Liver (tissue), 9 donors: ENCODE measurements around the gene RFFL. TPM values are rescaled to one million over a fixed set of nuclear protein-coding genes. Genes with fewer than 3 reads are reported as not detected.

Source experiments
- DNase-seq: peaks from one replicate; pipeline ENCODE4 v3.0.0-alpha.2; 2017; ENCODE audit warnings: low spot score
- H3K27ac ChIP-seq, 2 donors: one replicate each; pipeline ENCODE4 v1.7.0; 2013; ENCODE audit warnings: inconsistent platforms in 2 of 2, low read length in 2 of 2, control low read depth in 1 of 2, low read depth in 1 of 2, mild to moderate bottlenecking in 1 of 2
- H3K27me3 ChIP-seq, 4 donors: one replicate each; pipeline versions ENCODE4 v1.6.1 to v1.7.0; 2013; ENCODE audit warnings: low read length in 3 of 4, inconsistent platforms in 1 of 4, mild to moderate bottlenecking in 1 of 4, moderate library complexity in 1 of 4; ENCODE audit not compliant: control insufficient read depth in 4 of 4, insufficient read depth in 4 of 4
- H3K36me3 ChIP-seq, 4 donors: one replicate each; pipeline versions ENCODE4 v1.6.1 to v1.7.0; 2013; ENCODE audit warnings: low read length in 3 of 4, mild to moderate bottlenecking in 3 of 4, low read depth in 1 of 4, moderate library complexity in 1 of 4; ENCODE audit not compliant: control insufficient read depth in 4 of 4, insufficient read depth in 3 of 4
- H3K4me1 ChIP-seq, 4 donors: one replicate each; pipeline versions ENCODE4 v1.6.1 to v1.7.0; 2013; ENCODE audit warnings: low read length in 3 of 4, mild to moderate bottlenecking in 3 of 4, moderate library complexity in 1 of 4; ENCODE audit not compliant: control insufficient read depth in 4 of 4, insufficient read depth in 4 of 4
- H3K4me3 ChIP-seq, 3 donors: one replicate each; pipeline versions ENCODE4 v1.6.1 to v1.7.0; 2013; ENCODE audit warnings: low read length in 3 of 3, control low read depth in 1 of 3, low read depth in 1 of 3, mild to moderate bottlenecking in 1 of 3
- H3K9ac ChIP-seq, 2 donors: one replicate each; pipeline ENCODE4 v1.7.0; 2013; ENCODE audit warnings: low read length in 2 of 2, mild to moderate bottlenecking in 2 of 2, moderate library complexity in 2 of 2, control low read depth in 1 of 2, low read depth in 1 of 2
- H3K9me3 ChIP-seq, 4 donors: one replicate each; pipeline versions ENCODE4 v1.6.1 to v1.7.0; 2013; ENCODE audit warnings: low read length in 3 of 4; ENCODE audit not compliant: control insufficient read depth in 4 of 4
- ATF3 ChIP-seq: IDR thresholded peaks from 2 replicates; pipeline ENCODE4 v1.6.1; 2016; ENCODE audit warnings: antibody characterized with exemption
- CTCF ChIP-seq: fragments of 150-350 bp; IDR thresholded peaks from 2 replicates; pipeline ENCODE4 v1.5.1; 2017; ENCODE audit warnings: improper control_type of control experiment, low read depth, low read length; ENCODE audit not compliant: missing input control
- EGR1 ChIP-seq, 2 donors: IDR thresholded peaks; 2 replicates each; pipeline ENCODE4 v1.6.1; 2016 to 2018; ENCODE audit warnings: antibody characterized with exemption in 2 of 2, low read depth in 2 of 2
- FOXA1 ChIP-seq: IDR thresholded peaks from 2 replicates; pipeline ENCODE4 v1.6.1; 2016; ENCODE audit warnings: antibody characterized with exemption
- FOXA2 ChIP-seq: IDR thresholded peaks from 2 replicates; pipeline ENCODE4 v1.6.1; 2016; ENCODE audit warnings: antibody characterized with exemption
- GABPA ChIP-seq, 2 donors: IDR thresholded peaks in 1 of 2; conservative IDR thresholded peaks in 1 of 2; 2 replicates each; pipeline ENCODE4 v1.6.1; 2016; ENCODE audit warnings: antibody characterized with exemption in 2 of 2, mild to moderate bottlenecking in 1 of 2, moderate library complexity in 1 of 2
- HNF4G ChIP-seq: IDR thresholded peaks from 2 replicates; pipeline ENCODE4 v1.6.1; 2016; ENCODE audit warnings: antibody characterized with exemption
- JUND ChIP-seq, 2 donors: IDR thresholded peaks; 2 replicates each; pipeline ENCODE4 v1.6.1; 2016; ENCODE audit warnings: antibody characterized with exemption in 2 of 2
- MAX ChIP-seq: IDR thresholded peaks from 2 replicates; pipeline ENCODE4 v1.6.1; 2016; ENCODE audit warnings: antibody characterized with exemption
- NR2F2 ChIP-seq: IDR thresholded peaks from 2 replicates; pipeline ENCODE4 v1.6.1; 2016; ENCODE audit warnings: antibody characterized with exemption
- RAD21 ChIP-seq, 2 donors: IDR thresholded peaks; 2 replicates each; pipeline ENCODE4 v1.6.1; 2016; ENCODE audit warnings: antibody characterized with exemption in 2 of 2, mild to moderate bottlenecking in 2 of 2
- REST ChIP-seq: IDR thresholded peaks from 2 replicates; pipeline ENCODE4 v1.6.1; 2016; ENCODE audit warnings: antibody characterized with exemption, mild to moderate bottlenecking
- RXRA ChIP-seq, 2 donors: IDR thresholded peaks; 2 replicates each; pipeline ENCODE4 v1.6.1; 2017 to 2018; ENCODE audit warnings: antibody characterized with exemption in 2 of 2, mild to moderate bottlenecking in 1 of 2
- SP1 ChIP-seq: IDR thresholded peaks from 2 replicates; pipeline ENCODE4 v1.6.1; 2018; ENCODE audit warnings: antibody characterized with exemption, mild to moderate bottlenecking
- TAF1 ChIP-seq: conservative IDR thresholded peaks from 2 replicates; pipeline ENCODE4 v1.6.1; 2016; ENCODE audit warnings: antibody characterized with exemption, mild to moderate bottlenecking
- YY1 ChIP-seq: IDR thresholded peaks from 2 replicates; pipeline ENCODE4 v1.6.1; 2016; ENCODE audit warnings: antibody characterized with exemption, mild to moderate bottlenecking
- ZBTB33 ChIP-seq: IDR thresholded peaks from 2 replicates; pipeline ENCODE4 v1.6.1; 2016; ENCODE audit warnings: antibody characterized with exemption
- WGBS: extraction: QIAGEN DNeasy Blood & Tissue Kit; methylation state at CpG from one replicate; pipeline ENCODE4 v1.1.7; 2013; 5-methylcytosine and 5-hydroxymethylcytosine counted together
- polyA plus RNA-seq, 2 donors: library from polyadenylated mRNA; stranded (reverse) in 1 of 2; unstranded in 1 of 2; fragments of 200-250 nt in 1 of 2; fragments of >200 nt in 1 of 2; fragmentation: Nextera tagmentation in 1 of 2; extraction: Ambion mirVana in 1 of 2; gene quantifications; one replicate each; pipeline versions ENCODE4 v1.2.1 to v1.2.3, GENCODE V29; 2013 to 2015
- total RNA-seq, 2 donors: library from RNA; depleted of rRNA; stranded (reverse); fragments of >200 nt; gene quantifications; one replicate each; pipeline ENCODE4 v1.2.3, GENCODE V29; 2014
- donor health status: healthy.
- donor health status: healthy.
- donor health status: healthy.
- donor health status: healthy.
- donor health status: healthy.

RFFL gene
- total and polyA plus RNA-seq, 4 donors = 15.9 to 28.0 (median 22.0) TPM

GRCh38 chr17:35017021-35017420 is 46.5 kb downstream of the RFFL start:
- Histone ChIP-seq H3K9me3 (no peaks in the 10 kb centered on the region), H3K4me1 (peaks cover 0 to under 1% (median 0%) of the 10 kb centered on the region in 4 donors), H3K9ac (no peak overlapping the region), H3K27me3 (no peaks in the 10 kb centered on the region), H3K4me3 (no peak overlapping the region), H3K36me3 (peaks cover 14 to 77% (median 53%) of the 10 kb centered on the region in 4 donors), H3K27ac (no peak overlapping the region)
- over 99% methylated on average over 4 of the region's 4 CpGs for WGBS
- TF ChIP-seq EGR1 (IDR thresholded peaks at IDR 0.05; ENCODE audit: low read depth in 2 of 2) = no peak
- no peak for TF ChIP-seq ZBTB33
- TF ChIP-seq JUND (IDR thresholded peaks at IDR 0.05) = no peak
- no peak for TF ChIP-seq NR2F2
- TF ChIP-seq ATF3 = no peak
- TF ChIP-seq RAD21 (IDR thresholded peaks at IDR 0.05) = no peak
- no peak for TF ChIP-seq GABPA (IDR thresholded peaks at IDR 0.05 in 1 of 2, conservative IDR thresholded peaks at IDR 0.05 in 1 of 2)
- DNase-seq = no peak

- Histone ChIP-seq H3K36me3 (peaks cover 19 to 80% (median 58%) of the 10 kb centered on the region in 4 donors), H3K27ac (no peak overlapping the region)
- no peak for TF ChIP-seq SP1
- TF ChIP-seq FOXA2 = no peak
- TF ChIP-seq REST = no peak
- TF ChIP-seq ZBTB33 = no peak
- TF ChIP-seq RAD21 (IDR thresholded peaks at IDR 0.05) = no peak
- no peak for TF ChIP-seq CTCF
- no peak for TF ChIP-seq HNF4G
- TF ChIP-seq MAX = no peak
- TF ChIP-seq JUND (IDR thresholded peaks at IDR 0.05) = no peak
- TF ChIP-seq FOXA1 = no peak
- no peak for TF ChIP-seq TAF1
- no peak for TF ChIP-seq RXRA (IDR thresholded peaks at IDR 0.05)
- no peak for TF ChIP-seq GABPA (IDR thresholded peaks at IDR 0.05 in 1 of 2, conservative IDR thresholded peaks at IDR 0.05 in 1 of 2)
- no peak for TF ChIP-seq YY1
These were observed 47.1 kb downstream of the RFFL start for GRCh38 chr17:35016369-35016768.

More at GRCh38 chr17:35016369-35016768, 47.1 kb downstream of the RFFL start:
- Histone ChIP-seq H3K4me3 (no peak overlapping the region), H3K4me1 (no peaks in the 10 kb centered on the region), H3K9me3 (no peaks in the 10 kb centered on the region), H3K9ac (no peak overlapping the region), H3K27me3 (no peaks in the 10 kb centered on the region)
- WGBS = 91% methylated on average over 4 of the region's 4 CpGs
- DNase-seq = no peak
